Measurements from ENCODE around the gene PHACTR4. TPM values are rescaled to one million over a fixed set of nuclear protein-coding genes. Genes with fewer than 3 reads are reported as not detected.
"Not testable (repeated sequence)": the region's sequence is repeated elsewhere in the genome, so short reads cannot be mapped to it uniquely, and the experiment has no call there.

PHACTR4 gene
- total and polyA plus RNA-seq, 2 of the 8 experiments (the other 6 are each of a cell fraction or from before 2014, with no cell fraction given), result 23.7 to 57.8 TPM

DNA sequence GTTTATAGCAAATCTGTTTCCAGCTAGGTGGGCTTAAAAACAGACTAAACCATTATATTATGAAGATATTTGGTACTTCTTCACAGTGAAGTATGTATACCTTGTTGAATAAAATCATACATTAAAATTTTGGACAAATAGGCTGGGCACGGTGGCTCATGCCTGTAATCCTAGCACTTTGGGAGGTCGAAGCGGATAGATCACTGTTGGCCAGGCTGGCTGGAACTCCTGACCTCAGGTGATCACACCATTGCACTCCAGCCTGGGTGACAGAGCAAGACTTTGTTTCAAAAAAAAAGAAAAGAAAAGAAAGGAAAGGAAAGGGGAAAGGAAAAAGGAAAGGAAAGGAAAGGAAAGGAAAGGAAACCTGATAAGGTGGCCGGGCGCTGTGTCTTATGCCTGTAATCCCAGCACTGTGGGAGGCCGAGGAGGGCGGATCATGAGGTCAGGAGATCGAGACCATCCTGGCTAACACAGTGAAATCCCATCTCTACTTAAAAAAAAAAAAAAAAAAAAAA, 78.6 kb downstream of the PHACTR4 start:
- H3K23me2 ChIP-seq (ENCODE audit: low read depth, low read length); H4K8ac ChIP-seq (ENCODE audit: extremely low read depth, insufficient read depth, low read length); H2BK5ac ChIP-seq (ENCODE audit: low read depth, low read length); H3K4me2 ChIP-seq (ENCODE audit: insufficient read depth in 1 of 2, low read depth in 2 of 2, low read length in 2 of 2); H4K20me1 ChIP-seq (replicated peaks in 1 of 2; ENCODE audit: control insufficient read depth in 1 of 2, insufficient read depth in 2 of 2, low read length in 2 of 2); H3K36me3 ChIP-seq (ENCODE audit: control insufficient read depth in 2 of 4, insufficient read depth in 4 of 4, low read length in 3 of 4); H3K4me3 ChIP-seq (ENCODE audit: extremely low read depth in 1 of 4, insufficient read depth in 2 of 4, low read depth in 3 of 4, low read length in 4 of 4); H2AFZ ChIP-seq (ENCODE audit: low read length); H4K5ac ChIP-seq (ENCODE audit: insufficient read length, low read depth, low read length); H2BK12ac ChIP-seq (ENCODE audit: low read depth, low read length); H2BK20ac ChIP-seq (ENCODE audit: low read length); H3K18ac ChIP-seq (ENCODE audit: extremely low read depth, low read length); H3K27ac ChIP-seq (ENCODE audit: low read depth, low read length); H2BK15ac ChIP-seq (ENCODE audit: low read length); DNase-seq (ENCODE audit: low read depth in 1 of 2, low spot score in 2 of 2); FAIRE-seq; H3K79me2 ChIP-seq (ENCODE audit: control insufficient read depth in 1 of 2, insufficient read depth in 2 of 2, low read length in 2 of 2); H2AK5ac ChIP-seq (ENCODE audit: low read depth, low read length); H4K91ac ChIP-seq (replicated peaks; ENCODE audit: insufficient read length, low read length); H2BK120ac ChIP-seq (replicated peaks; ENCODE audit: low read depth, low read length); H3K56ac ChIP-seq (replicated peaks; ENCODE audit: insufficient read length, low read depth, low read length); H3K23ac ChIP-seq (ENCODE audit: insufficient read length); H3K4ac ChIP-seq (replicated peaks; ENCODE audit: insufficient read length, low read depth, low read length); H3K14ac ChIP-seq (ENCODE audit: insufficient read length); H3K9ac ChIP-seq (replicated peaks in 1 of 4; ENCODE audit: extremely low read depth in 1 of 4, low read depth in 3 of 4, low read length in 3 of 4); H3K9me3 ChIP-seq (ENCODE audit: insufficient read depth in 2 of 2, low read depth in 1 of 2, low read length in 1 of 2); H3K4me1 ChIP-seq (replicated peaks in 1 of 4; ENCODE audit: control insufficient read depth in 3 of 4, insufficient read depth in 4 of 4, low read length in 3 of 4); H3K27me3 ChIP-seq (replicated peaks in 1 of 4; ENCODE audit: control insufficient read depth in 3 of 4, extremely low read depth in 1 of 4, insufficient read depth in 3 of 4, low read length in 3 of 4); H3K79me1 ChIP-seq (ENCODE audit: low read depth, low read length): not testable (repeated sequence)
- POLR2A ChIA-PET (ENCODE audit: partially characterized antibody), result interaction anchor here (1.1 kb wide), 1 partner anchor 15 kb away, joined by 3 read pairs; no protein-coding TSS in a partner anchor
- 98% methylated on average over 8 of the region's 8 CpGs; no CpG with 5 or more reads in 1 of the 2 experiments for WGBS, 2 experiments (ENCODE audit: extremely low coverage in 1 of 2, insufficient coverage in 1 of 2, insufficient read length in 1 of 2, insufficient replicate concordance in 2 of 2, low coverage in 1 of 2, low lambda C conversion rate in 2 of 2, missing lambda C conversion rate in 1 of 2)
- CTCF ChIA-PET (ENCODE audit: partially characterized antibody), result interaction anchor here (1.2 kb wide), 1 partner anchor 89 kb away, joined by 3 read pairs; no protein-coding TSS in a partner anchor

All from H1 (cell line).